Measurements from ENCODE around the gene TMEM131L. TPM values are rescaled to one million over a fixed set of nuclear protein-coding genes. Genes with fewer than 3 reads are reported as not detected.

TMEM131L gene
- total and polyA plus RNA-seq, 3 donors from 2014 or later: 9.1 to 15.0 (median 12.6) TPM

DNA sequence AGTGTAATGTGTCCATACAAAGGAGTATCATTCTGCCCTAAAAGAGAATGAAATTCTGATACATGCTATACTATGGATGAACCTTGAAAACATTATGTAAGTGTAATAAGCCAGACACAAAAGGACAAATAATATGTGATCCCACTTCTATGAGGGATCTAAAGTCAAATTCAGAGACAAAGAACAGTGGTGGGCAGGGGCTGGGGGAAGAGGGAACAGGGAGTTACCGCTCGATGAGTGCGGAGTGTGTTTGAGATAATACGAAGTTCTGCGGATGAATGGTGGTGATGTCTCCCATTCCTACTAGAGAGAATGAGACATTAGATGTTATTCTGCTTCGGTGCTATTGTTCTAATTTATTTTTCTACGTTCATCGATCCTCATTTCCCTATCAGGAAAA is 171.9 kb downstream of the TMEM131L start:
- H3K36me3 ChIP-seq (ENCODE audit: low read depth, missing control alignments): no peaks in the 10 kb centered on the region
- H3K27ac ChIP-seq: no peak overlapping the region
- H3K4me3 ChIP-seq: no peak overlapping the region
- 84 to 88% methylated on average over 8 of the region's 8 CpGs for WGBS, 2 donors
- no peaks in the 10 kb centered on the region for H3K9me3 ChIP-seq
- H3K27me3 ChIP-seq: no peaks in the 10 kb centered on the region
- H3K4me1 ChIP-seq: no peaks in the 10 kb centered on the region
- intact Hi-C loops (cut with DNase I; ENCODE audit: low total_unique reads): no loop called here
- TF ChIP-seq POLR2A (IDR thresholded peaks at IDR 0.05): no peak
- TF ChIP-seq, protein P1, sequence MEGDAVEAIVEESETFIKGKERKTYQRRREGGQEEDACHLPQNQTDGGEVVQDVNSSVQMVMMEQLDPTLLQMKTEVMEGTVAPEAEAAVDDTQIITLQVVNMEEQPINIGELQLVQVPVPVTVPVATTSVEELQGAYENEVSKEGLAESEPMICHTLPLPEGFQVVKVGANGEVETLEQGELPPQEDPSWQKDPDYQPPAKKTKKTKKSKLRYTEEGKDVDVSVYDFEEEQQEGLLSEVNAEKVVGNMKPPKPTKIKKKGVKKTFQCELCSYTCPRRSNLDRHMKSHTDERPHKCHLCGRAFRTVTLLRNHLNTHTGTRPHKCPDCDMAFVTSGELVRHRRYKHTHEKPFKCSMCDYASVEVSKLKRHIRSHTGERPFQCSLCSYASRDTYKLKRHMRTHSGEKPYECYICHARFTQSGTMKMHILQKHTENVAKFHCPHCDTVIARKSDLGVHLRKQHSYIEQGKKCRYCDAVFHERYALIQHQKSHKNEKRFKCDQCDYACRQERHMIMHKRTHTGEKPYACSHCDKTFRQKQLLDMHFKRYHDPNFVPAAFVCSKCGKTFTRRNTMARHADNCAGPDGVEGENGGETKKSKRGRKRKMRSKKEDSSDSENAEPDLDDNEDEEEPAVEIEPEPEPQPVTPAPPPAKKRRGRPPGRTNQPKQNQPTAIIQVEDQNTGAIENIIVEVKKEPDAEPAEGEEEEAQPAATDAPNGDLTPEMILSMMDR (IDR thresholded peaks at IDR 0.05): no peak
- DNase-seq: no peak

DNA sequence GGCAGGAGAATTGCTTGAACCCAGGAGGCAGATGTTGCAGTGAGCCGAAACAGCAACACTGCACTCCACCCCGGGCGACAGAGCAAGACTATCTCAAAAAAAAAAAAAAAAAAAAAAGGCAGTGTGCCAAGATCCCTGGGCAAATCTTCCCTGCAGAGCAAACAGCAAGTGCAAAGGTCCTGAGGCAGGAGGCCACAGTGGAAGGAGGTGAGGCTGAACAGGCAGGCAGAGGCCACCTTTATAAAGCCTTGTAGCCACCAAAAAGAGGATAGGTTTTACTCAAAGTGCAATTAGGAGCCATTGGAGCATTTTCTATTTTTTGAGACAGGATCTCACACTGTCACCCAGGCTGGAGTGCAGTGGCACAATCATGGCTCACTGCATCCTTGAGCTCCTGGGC is 172.8 kb downstream of the TMEM131L start:
- no peaks in the 10 kb centered on the region for H3K36me3 ChIP-seq (ENCODE audit: low read depth, missing control alignments)
- TF ChIP-seq, protein P1 (IDR thresholded peaks at IDR 0.05): no peak
- TF ChIP-seq POLR2A (IDR thresholded peaks at IDR 0.05): no peak
- no peaks in the 10 kb centered on the region for H3K4me1 ChIP-seq
- intact Hi-C loops (cut with DNase I; ENCODE audit: low total_unique reads): no loop called here
- no peak for DNase-seq
- 91 to 92% methylated on average over 3 of the region's 3 CpGs for WGBS, 2 donors
- no peak overlapping the region for H3K27ac ChIP-seq
- no peaks in the 10 kb centered on the region for H3K27me3 ChIP-seq
- H3K9me3 ChIP-seq: no peaks in the 10 kb centered on the region
- H3K4me3 ChIP-seq: no peak overlapping the region

GRCh38 chr4:153639833-153640802 is 174.0 kb downstream of the TMEM131L start:
- WGBS, 2 donors: 49 to 71% methylated on average over 23 of the region's 23 CpGs
- no peak for DNase-seq
- intact Hi-C loops (cut with DNase I; ENCODE audit: low total_unique reads): no loop called here
- Histone ChIP-seq H3K27me3 (no peaks in the 10 kb centered on the region), H3K27ac (no peak overlapping the region), H3K9me3 (no peaks in the 10 kb centered on the region), H3K4me1 (no peaks in the 10 kb centered on the region), H3K4me3 (no peak overlapping the region), H3K36me3 (ENCODE audit: low read depth, missing control alignments) (no peaks in the 10 kb centered on the region)
- TF ChIP-seq POLR2A (IDR thresholded peaks at IDR 0.05): no peak
- TF ChIP-seq, protein P1 (IDR thresholded peaks at IDR 0.05): no peak

GRCh38 chr4:153641532-153641931 is 175.4 kb downstream of the TMEM131L start:
- intact Hi-C loops (cut with DNase I; ENCODE audit: low total_unique reads): no loop called here
- Histone ChIP-seq H3K27me3 (no peaks in the 10 kb centered on the region), H3K27ac (no peak overlapping the region), H3K9me3 (no peaks in the 10 kb centered on the region), H3K36me3 (ENCODE audit: low read depth, missing control alignments) (no peaks in the 10 kb centered on the region), H3K4me1 (no peaks in the 10 kb centered on the region), H3K4me3 (no peak overlapping the region)
- DNase-seq: no peak
- whole genome bisulfite sequencing, 2 donors: 88 to 90% methylated on average over 7 of the region's 7 CpGs
- no peak for TF ChIP-seq POLR2A (IDR thresholded peaks at IDR 0.05)
- TF ChIP-seq, protein P1 (IDR thresholded peaks at IDR 0.05): no peak

All from testis (tissue), 3 donors.